ENCODE results near the gene TGM1. TPM values are rescaled to one million over a fixed set of nuclear protein-coding genes. Genes with fewer than 3 reads are reported as not detected.

The TGM1 gene
- total RNA-seq, 4 donors from 2014 or later = 0.52 to 3.3 (median 1.6) TPM

DNA sequence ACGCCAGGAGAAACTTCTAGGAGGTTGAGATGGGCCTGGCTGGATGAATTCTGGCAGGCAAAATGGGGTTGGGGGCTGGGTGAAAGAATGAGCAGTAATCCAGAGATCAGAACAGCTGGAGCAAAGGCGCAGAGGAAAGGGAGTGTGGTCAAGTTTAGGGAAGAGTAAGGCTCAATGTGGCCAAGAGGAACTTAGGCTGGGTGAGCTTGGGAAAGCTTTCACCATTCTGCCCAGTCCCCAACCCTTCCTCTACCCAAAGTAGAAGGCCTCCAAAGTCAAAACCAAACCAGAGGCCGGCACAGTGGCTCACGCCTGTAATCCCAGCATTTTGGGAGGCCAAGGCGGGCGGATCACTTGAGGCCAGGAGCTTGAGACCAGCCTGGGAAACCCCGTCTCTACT lies 18.7 kb upstream of the TGM1 start:
- H3K36me3 ChIP-seq = no peaks in the 10 kb centered on the region
- H3K9me3 ChIP-seq = no peaks in the 10 kb centered on the region
- intact Hi-C loops (cut with DNase I) = no loop called here
- TF ChIP-seq POLR2AphosphoS5 (IDR thresholded peaks at IDR 0.05) = no peak
- no peak for TF ChIP-seq POLR2A (IDR thresholded peaks at IDR 0.05; ENCODE audit: low read depth)
- TF ChIP-seq, protein P1, sequence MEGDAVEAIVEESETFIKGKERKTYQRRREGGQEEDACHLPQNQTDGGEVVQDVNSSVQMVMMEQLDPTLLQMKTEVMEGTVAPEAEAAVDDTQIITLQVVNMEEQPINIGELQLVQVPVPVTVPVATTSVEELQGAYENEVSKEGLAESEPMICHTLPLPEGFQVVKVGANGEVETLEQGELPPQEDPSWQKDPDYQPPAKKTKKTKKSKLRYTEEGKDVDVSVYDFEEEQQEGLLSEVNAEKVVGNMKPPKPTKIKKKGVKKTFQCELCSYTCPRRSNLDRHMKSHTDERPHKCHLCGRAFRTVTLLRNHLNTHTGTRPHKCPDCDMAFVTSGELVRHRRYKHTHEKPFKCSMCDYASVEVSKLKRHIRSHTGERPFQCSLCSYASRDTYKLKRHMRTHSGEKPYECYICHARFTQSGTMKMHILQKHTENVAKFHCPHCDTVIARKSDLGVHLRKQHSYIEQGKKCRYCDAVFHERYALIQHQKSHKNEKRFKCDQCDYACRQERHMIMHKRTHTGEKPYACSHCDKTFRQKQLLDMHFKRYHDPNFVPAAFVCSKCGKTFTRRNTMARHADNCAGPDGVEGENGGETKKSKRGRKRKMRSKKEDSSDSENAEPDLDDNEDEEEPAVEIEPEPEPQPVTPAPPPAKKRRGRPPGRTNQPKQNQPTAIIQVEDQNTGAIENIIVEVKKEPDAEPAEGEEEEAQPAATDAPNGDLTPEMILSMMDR (IDR thresholded peaks at IDR 0.05) = no peak
- no peak for TF ChIP-seq EP300 (IDR thresholded peaks at IDR 0.05)
- no peak overlapping the region for H3K4me3 ChIP-seq
- H3K4me1 ChIP-seq = peaks cover 0 to 9% (median 0%) of the 10 kb centered on the region in 4 donors
- no peaks in the 10 kb centered on the region for H3K27me3 ChIP-seq
- 79% methylated on average over 7 of the region's 7 CpGs for WGBS
- no peak overlapping the region for H3K27ac ChIP-seq (replicated peaks in 1 of 4)
- no peak for DNase-seq (ENCODE audit: extremely low spot score)

DNA sequence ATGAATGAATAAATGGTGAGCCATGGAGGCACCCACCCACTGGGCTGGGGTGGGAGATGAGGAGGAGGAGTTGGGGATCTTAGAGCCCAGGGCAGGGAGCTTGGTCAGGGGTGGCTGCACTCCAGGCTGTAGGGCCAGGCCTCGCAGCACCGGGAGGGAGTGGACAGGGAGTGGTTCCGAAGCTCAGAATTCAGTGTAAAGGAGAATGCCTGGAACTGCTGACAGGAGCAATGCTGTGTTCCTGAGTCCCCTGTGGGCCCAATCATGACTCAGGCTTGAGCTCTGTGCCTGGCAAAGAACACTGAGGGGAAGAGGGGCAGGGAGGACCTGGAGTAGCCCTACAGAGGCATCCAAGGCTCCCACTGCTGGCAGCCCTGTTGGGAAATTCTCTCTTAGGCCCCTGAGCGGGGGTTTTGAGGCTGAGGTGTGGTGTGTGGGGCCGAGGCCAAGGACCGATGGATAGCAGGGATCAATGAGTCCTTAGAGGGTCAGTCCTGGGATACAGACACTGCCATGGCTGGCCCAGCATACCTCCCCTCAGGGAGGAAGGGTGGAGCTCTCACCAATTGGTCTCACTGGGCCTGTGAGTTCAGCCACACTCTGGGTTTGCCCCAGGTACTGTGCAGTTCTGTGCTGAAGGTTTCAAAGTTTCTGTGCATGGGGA lies 18.0 kb upstream of the TGM1 start:
- no peaks in the 10 kb centered on the region for H3K27me3 ChIP-seq
- intact Hi-C loops (cut with DNase I) = no loop called here
- peaks cover 0 to 9% (median 0%) of the 10 kb centered on the region in 4 donors for H3K4me1 ChIP-seq
- no peaks in the 10 kb centered on the region for H3K36me3 ChIP-seq
- DNase-seq (ENCODE audit: extremely low spot score) = no peak
- H3K27ac ChIP-seq (replicated peaks in 1 of 4) = no peak overlapping the region
- no peaks in the 10 kb centered on the region for H3K9me3 ChIP-seq
- WGBS = 64% methylated on average over 3 of the region's 6 CpGs
- TF ChIP-seq POLR2A (IDR thresholded peaks at IDR 0.05; ENCODE audit: low read depth) = no peak
- TF ChIP-seq, protein P1 (IDR thresholded peaks at IDR 0.05) = no peak
- no peak for TF ChIP-seq EP300 (IDR thresholded peaks at IDR 0.05)
- no peak for TF ChIP-seq POLR2AphosphoS5 (IDR thresholded peaks at IDR 0.05)
- H3K4me3 ChIP-seq = no peak overlapping the region

DNA sequence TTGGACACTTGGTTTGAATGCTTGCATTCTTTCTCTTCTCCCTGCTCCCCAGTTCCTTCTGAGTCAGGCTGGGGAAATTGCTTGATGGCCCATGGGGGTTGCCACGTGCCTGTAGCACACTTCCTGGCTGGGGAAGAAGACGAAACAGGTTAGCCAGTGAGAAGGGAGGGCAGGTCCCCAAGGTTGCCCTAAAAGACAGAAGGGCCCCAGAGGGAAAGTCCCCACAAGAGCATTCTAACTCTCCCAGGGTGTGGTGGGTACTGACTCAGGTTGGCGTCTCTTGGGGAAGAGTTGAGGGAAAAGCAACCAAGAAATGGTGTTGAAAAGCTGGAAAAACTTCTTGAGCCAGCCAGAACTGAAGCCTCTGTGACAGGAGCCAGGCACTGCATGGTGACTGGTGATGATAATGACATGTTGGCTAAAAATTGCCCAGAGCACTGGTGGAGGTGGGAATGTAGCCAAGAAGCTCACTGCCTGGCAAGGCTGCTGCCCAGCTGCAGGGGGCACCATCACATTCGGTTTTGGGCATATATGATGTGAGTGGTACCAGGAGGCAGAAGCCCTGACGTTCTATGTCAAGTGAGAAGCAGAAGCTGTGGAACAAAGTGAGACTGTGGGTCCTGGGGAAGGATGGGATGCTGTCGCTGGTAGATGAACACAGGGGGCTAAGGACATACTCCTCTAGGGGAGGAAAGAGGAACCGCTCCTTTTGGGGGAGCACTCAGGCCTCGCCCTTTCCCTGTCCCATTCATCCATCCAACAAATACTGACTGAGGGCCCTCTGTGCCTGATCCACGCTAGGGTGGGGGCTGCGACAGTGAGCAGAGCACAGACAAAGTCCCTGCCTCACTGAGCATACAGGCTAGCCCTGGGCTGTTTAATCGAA lies 16.6 kb upstream of the TGM1 start:
- WGBS = 63% methylated on average over 11 of the region's 11 CpGs

DNA sequence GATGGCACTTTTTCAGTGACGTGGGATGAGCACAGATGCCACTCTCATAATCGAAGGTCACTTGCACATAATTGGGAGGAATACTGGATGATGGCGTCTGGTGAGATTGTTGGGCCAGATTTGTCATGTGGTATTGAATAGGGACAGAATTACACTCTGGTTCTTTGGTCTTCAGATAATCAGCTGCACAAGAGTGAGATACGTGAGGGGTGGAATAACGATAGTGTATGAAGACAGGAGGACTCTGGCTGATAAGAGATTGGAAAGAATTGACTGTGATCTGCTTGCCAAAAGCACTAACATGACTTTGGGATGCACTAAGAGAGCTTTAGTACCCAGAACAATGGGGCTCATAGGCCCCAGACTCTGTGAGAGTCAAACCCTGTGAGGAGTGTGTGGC lies 15.4 kb upstream of the TGM1 start:
- Histone ChIP-seq H3K9me3 (no peaks in the 10 kb centered on the region), H3K4me1 (peaks cover 0 to 16% (median 0%) of the 10 kb centered on the region in 4 donors), H3K4me3 (no peak overlapping the region), H3K27ac (replicated peaks in 1 of 4) (no peak overlapping the region), H3K36me3 (no peaks in the 10 kb centered on the region), H3K27me3 (no peaks in the 10 kb centered on the region)
- intact Hi-C loops (cut with DNase I) = no loop called here
- TF ChIP-seq, protein P1 (IDR thresholded peaks at IDR 0.05) = no peak
- TF ChIP-seq POLR2A (IDR thresholded peaks at IDR 0.05; ENCODE audit: low read depth) (no peak), POLR2AphosphoS5 (IDR thresholded peaks at IDR 0.05) (no peak), EP300 (IDR thresholded peaks at IDR 0.05) (no peak)
- 97% methylated on average over 5 of the region's 5 CpGs for WGBS
- no peak for DNase-seq (ENCODE audit: extremely low spot score)

More for the DNA sequence above, 16.6 kb upstream of the TGM1 start:
- intact Hi-C loops (cut with DNase I) = no loop called here
- H3K27me3 ChIP-seq = no peaks in the 10 kb centered on the region
- no peaks in the 10 kb centered on the region for H3K36me3 ChIP-seq
- peaks cover 0 to 12% (median 0%) of the 10 kb centered on the region in 4 donors for H3K4me1 ChIP-seq
- TF ChIP-seq POLR2AphosphoS5 (IDR thresholded peaks at IDR 0.05) (no peak), EP300 (IDR thresholded peaks at IDR 0.05) (no peak), POLR2A (IDR thresholded peaks at IDR 0.05; ENCODE audit: low read depth) (no peak)
- TF ChIP-seq, protein P1 (IDR thresholded peaks at IDR 0.05) = no peak
- H3K4me3 ChIP-seq = no peak overlapping the region
- H3K27ac ChIP-seq (replicated peaks in 1 of 4) = no peak overlapping the region
- H3K9me3 ChIP-seq = no peaks in the 10 kb centered on the region
- no peak for DNase-seq (ENCODE audit: extremely low spot score)
